H1 (cell line): ENCODE results near the gene PPP1R17. TPM values are rescaled to one million over a fixed set of nuclear protein-coding genes. Genes with fewer than 3 reads are reported as not detected.

ENCODE experiments used
- CTCF ChIA-PET: fragments of 300-600 bp; sonication (Branson Sonifier 250); formaldehyde crosslinking; loops from one replicate; lab custom pipeline; 2021; ENCODE audit not compliant: partially characterized antibody; lab: Charles Lee
- POLR2A ChIA-PET: fragments of 300-600 bp; sonication (Branson Sonifier 250); formaldehyde crosslinking; loops from one replicate; lab custom pipeline; 2021; ENCODE audit warnings: inconsistent platforms; ENCODE audit not compliant: partially characterized antibody; lab: Charles Lee
- DNase-seq, 2 experiments: peaks; one replicate each; pipeline versions ENCODE4 v3.0.0 to v3.0.0-alpha.2; 2010 to 2022; ENCODE audit warnings: low spot score in 2 of 2, low read depth in 1 of 2, mixed read lengths in 1 of 2
- FAIRE-seq: peaks from 2 replicates; lab custom pipeline; 2011; peaks lifted over from hg19 to GRCh38; lab: Jason Lieb, UNC
- H2AFZ ChIP-seq: 2 replicates; pipeline ENCODE4 v1.8.1; 2012; ENCODE audit warnings: low read length, inconsistent platforms
- H2AK5ac ChIP-seq: 2 replicates; pipeline ENCODE4 v1.6.1; 2013; ENCODE audit warnings: low read depth, low read length
- H2BK120ac ChIP-seq: replicated peaks from 2 replicates; pipeline ENCODE3; 2013; ENCODE audit warnings: low read depth, low read length, inconsistent platforms
- H2BK12ac ChIP-seq: 2 replicates; pipeline ENCODE4 v1.6.1; 2013; ENCODE audit warnings: low read depth, low read length
- H2BK15ac ChIP-seq: 2 replicates; pipeline ENCODE4 v1.6.1; 2013; ENCODE audit warnings: low read length
- H2BK20ac ChIP-seq: 2 replicates; pipeline ENCODE4 v1.6.1; 2013; ENCODE audit warnings: low read length
- H2BK5ac ChIP-seq: 2 replicates; pipeline ENCODE4 v1.6.1; 2013; ENCODE audit warnings: low read depth, low read length
- H3K14ac ChIP-seq: 2 replicates; pipeline ENCODE4 v1.6.1; 2013; ENCODE audit warnings: inconsistent platforms; ENCODE audit not compliant: insufficient read length
- H3K18ac ChIP-seq: 2 replicates; pipeline ENCODE4 v1.6.1; 2013; ENCODE audit warnings: low read length; ENCODE audit errors: extremely low read depth
- H3K23ac ChIP-seq: 2 replicates; pipeline ENCODE4 v1.6.1; 2013; ENCODE audit warnings: inconsistent platforms; ENCODE audit not compliant: insufficient read length
- H3K23me2 ChIP-seq: 2 replicates; pipeline ENCODE4 v1.6.1; 2013; ENCODE audit warnings: low read depth, low read length
- H3K27ac ChIP-seq: 2 replicates; pipeline ENCODE4 v1.6.1; 2011; ENCODE audit warnings: low read depth, low read length, inconsistent platforms
- H3K27me3 ChIP-seq, 4 experiments: replicated peaks in 1 of 4; 1 replicate in 1 of 4; 2 replicates in 3 of 4; pipeline versions ENCODE4 v1.6.1 to v1.8.1; 2011 to 2013; ENCODE audit warnings: low read length in 3 of 4, mild to moderate bottlenecking in 3 of 4, inconsistent platforms in 2 of 4, mixed read lengths in 2 of 4, moderate library complexity in 1 of 4; ENCODE audit not compliant: control insufficient read depth in 3 of 4, insufficient read depth in 3 of 4; ENCODE audit errors: extremely low read depth in 1 of 4
- H3K36me3 ChIP-seq, 4 experiments: 2 replicates each; pipeline versions ENCODE4 v1.6.1 to v1.8.1; 2011 to 2013; ENCODE audit warnings: mild to moderate bottlenecking in 4 of 4, low read length in 3 of 4, moderate library complexity in 2 of 4, control low read depth in 1 of 4, inconsistent platforms in 1 of 4; ENCODE audit not compliant: insufficient read depth in 4 of 4, control insufficient read depth in 2 of 4
- H3K4ac ChIP-seq: replicated peaks from 2 replicates; pipeline ENCODE3; 2013; ENCODE audit warnings: low read length, low read depth, mixed read lengths, inconsistent platforms; ENCODE audit not compliant: insufficient read length
- H3K4me1 ChIP-seq, 4 experiments: replicated peaks in 1 of 4; 1 replicate in 1 of 4; 2 replicates in 3 of 4; pipeline versions ENCODE4 v1.6.1 to v1.8.1; 2011 to 2013; ENCODE audit warnings: low read length in 3 of 4, inconsistent platforms in 2 of 4, mixed read lengths in 1 of 4; ENCODE audit not compliant: insufficient read depth in 4 of 4, control insufficient read depth in 3 of 4
- H3K4me2 ChIP-seq, 2 experiments: 2 replicates each; pipeline versions ENCODE4 v1.6.1 to v1.8.1; 2011 to 2013; ENCODE audit warnings: low read depth in 2 of 2, low read length in 2 of 2, control low read depth in 1 of 2, inconsistent platforms in 1 of 2, mild to moderate bottlenecking in 1 of 2; ENCODE audit not compliant: insufficient read depth in 1 of 2
- H3K4me3 ChIP-seq, 4 experiments: fragments of 200-600, 300-600 bp in 1 of 4; sonication (generic), shearing (Covaris generic), sonication (Bioruptor Twin) in 1 of 4; 2 replicates each; pipeline versions ENCODE4 v1.5.1 to v1.8.1; 2011 to 2016; ENCODE audit warnings: low read length in 4 of 4, low read depth in 3 of 4, control low read depth in 2 of 4, inconsistent platforms in 2 of 4, mild to moderate bottlenecking in 2 of 4, mixed read lengths in 1 of 4, moderate library complexity in 1 of 4; ENCODE audit not compliant: insufficient read depth in 2 of 4; ENCODE audit errors: extremely low read depth in 1 of 4
- H3K56ac ChIP-seq: replicated peaks from 2 replicates; pipeline ENCODE3; 2013; ENCODE audit warnings: low read depth, mild to moderate bottlenecking, mixed read lengths, low read length, inconsistent platforms; ENCODE audit not compliant: insufficient read length
- H3K79me1 ChIP-seq: 2 replicates; pipeline ENCODE4 v1.6.1; 2013; ENCODE audit warnings: low read depth, low read length, control low read depth
- H3K79me2 ChIP-seq, 2 experiments: 2 replicates each; pipeline versions ENCODE4 v1.6.1 to v1.8.1; 2012 to 2013; ENCODE audit warnings: low read length in 2 of 2, mild to moderate bottlenecking in 2 of 2, inconsistent platforms in 1 of 2; ENCODE audit not compliant: insufficient read depth in 2 of 2, control insufficient read depth in 1 of 2
- H3K9ac ChIP-seq, 4 experiments: replicated peaks in 1 of 4; 1 replicate in 1 of 4; 2 replicates in 3 of 4; pipeline versions ENCODE4 v1.6.1 to v1.8.1; 2011 to 2013; ENCODE audit warnings: low read depth in 3 of 4, low read length in 3 of 4, control low read depth in 2 of 4, mild to moderate bottlenecking in 2 of 4, moderate library complexity in 2 of 4, inconsistent platforms in 1 of 4; ENCODE audit errors: extremely low read depth in 1 of 4
- H3K9me3 ChIP-seq, 2 experiments: 2 replicates each; pipeline versions ENCODE4 v1.6.1 to v1.8.1; 2012 to 2013; ENCODE audit warnings: mild to moderate bottlenecking in 2 of 2, moderate library complexity in 2 of 2, control low read depth in 1 of 2, inconsistent platforms in 1 of 2, low read depth in 1 of 2, low read length in 1 of 2, mixed read lengths in 1 of 2; ENCODE audit not compliant: insufficient read depth in 2 of 2
- H4K20me1 ChIP-seq, 2 experiments: replicated peaks in 1 of 2; 2 replicates each; pipeline versions ENCODE3 to v1.8.1; 2011 to 2013; ENCODE audit warnings: inconsistent platforms in 2 of 2, low read length in 2 of 2, mild to moderate bottlenecking in 1 of 2; ENCODE audit not compliant: insufficient read depth in 2 of 2, control insufficient read depth in 1 of 2
- H4K5ac ChIP-seq: 2 replicates; pipeline ENCODE4 v1.6.1; 2013; ENCODE audit warnings: low read length, low read depth, mixed read lengths, inconsistent platforms; ENCODE audit not compliant: insufficient read length
- H4K8ac ChIP-seq: 2 replicates; pipeline ENCODE4 v1.8.0; 2013; ENCODE audit warnings: mild to moderate bottlenecking, moderate library complexity, low read length, inconsistent platforms; ENCODE audit not compliant: insufficient read depth; ENCODE audit errors: extremely low read depth
- H4K91ac ChIP-seq: replicated peaks from 2 replicates; pipeline ENCODE3; 2013; ENCODE audit warnings: low read length, mixed read lengths, inconsistent platforms; ENCODE audit not compliant: insufficient read length
- BCL11A ChIP-seq, 2 experiments: IDR thresholded peaks; one replicate each; pipeline ENCODE4 v1.6.1; 2011; ENCODE audit warnings: low read depth in 2 of 2, low read length in 2 of 2, mild to moderate bottlenecking in 2 of 2
- FOSL1 ChIP-seq: IDR thresholded peaks from 2 replicates; pipeline ENCODE4 v1.6.1; 2011; ENCODE audit warnings: mild to moderate bottlenecking, low read depth, low read length, moderate library complexity; ENCODE audit not compliant: insufficient read depth
- JUND ChIP-seq: IDR thresholded peaks from 2 replicates; pipeline ENCODE4 v1.6.1; 2011; ENCODE audit warnings: mild to moderate bottlenecking, improper control_type of control experiment, low read length
- WGBS, 2 experiments: shearing (Covaris generic) in 1 of 2; methylation state at CpG; one replicate each; pipeline versions ENCODE4 v1.1.6 to v1.1.7; 2013 to 2015; ENCODE audit warnings: low lambda C conversion rate in 2 of 2, mixed read lengths in 2 of 2, inconsistent platforms in 1 of 2, low coverage in 1 of 2, missing lambda C conversion rate in 1 of 2; ENCODE audit not compliant: insufficient replicate concordance in 2 of 2, insufficient coverage in 1 of 2, insufficient read length in 1 of 2; ENCODE audit errors: extremely low coverage in 1 of 2, missing lambda C conversion rate in 1 of 2; 5-methylcytosine and 5-hydroxymethylcytosine counted together
- polyA plus RNA-seq, 7 experiments: library from polyadenylated mRNA; depleted of rRNA in 3 of 7; stranded (reverse) in 5 of 7; unstranded in 2 of 7; fragments of >200 nt in 5 of 7; fragments of 200-250 nt in 2 of 7; gene quantifications; 1 replicate in 5 of 7; 2 replicates in 1 of 7; 4 replicates in 1 of 7; pipeline versions ENCODE4 v1.2.1 to v1.2.3, GENCODE V29; 2011 to 2013; ENCODE audit warnings: missing spikeins in 2 of 7, mixed read lengths in 2 of 7
- total RNA-seq: library from RNA; stranded (reverse); fragmentation: NEBNext Ultra II Directional; extraction: Animal tissue kit (Norgen Biotek cat#: 25700); gene quantifications from 2 replicates; pipeline ENCODE4 v1.2.1, GENCODE V29; 2021

The PPP1R17 gene
- total and polyA plus RNA-seq, 2 of the 8 experiments (the other 6 are each of a cell fraction or from before 2014, with no cell fraction given): 1.5 to 2.5 TPM

- H4K5ac ChIP-seq: no peak overlapping the region
- POLR2A ChIA-PET: no interaction called here
Measured at GRCh38 chr7:31702354-31702753, 15.3 kb downstream of the PPP1R17 start.

More at GRCh38 chr7:31702354-31702753, 15.3 kb downstream of the PPP1R17 start:
- H3K9me3 ChIP-seq: no peaks in the 10 kb centered on the region
- no peak overlapping the region for H3K4ac ChIP-seq
- no peaks in the 10 kb centered on the region for H3K79me2 ChIP-seq
- H3K23me2 ChIP-seq: no peaks in the 10 kb centered on the region
- no peak overlapping the region for H4K91ac ChIP-seq
- H2BK12ac ChIP-seq: no peak overlapping the region
- H3K27ac ChIP-seq: no peak overlapping the region
- no peak overlapping the region for H2BK120ac ChIP-seq
- H3K27me3 ChIP-seq: no peaks in the 10 kb centered on the region
- WGBS, 2 experiments: 93% methylated on average over 3 of the region's 3 CpGs; no CpG with 5 or more reads in 1 of the 2 experiments
- H3K9ac ChIP-seq: no peak overlapping the region
- H3K56ac ChIP-seq: no peak overlapping the region
- H3K18ac ChIP-seq: no peak overlapping the region
- no peaks in the 10 kb centered on the region for H3K36me3 ChIP-seq
- TF ChIP-seq FOSL1: no peak
- TF ChIP-seq BCL11A (IDR thresholded peaks at IDR 0.05; ENCODE audit: low read depth in 2 of 2, low read length in 2 of 2): no peak
- no peak for TF ChIP-seq JUND
- H4K8ac ChIP-seq: no peak overlapping the region
- no peak overlapping the region for H2BK5ac ChIP-seq
- H2AK5ac ChIP-seq: no peak overlapping the region
- no peaks in the 10 kb centered on the region for H3K79me1 ChIP-seq
- no peaks in the 10 kb centered on the region for H3K4me1 ChIP-seq
- no peak overlapping the region for H2BK15ac ChIP-seq
- H3K4me3 ChIP-seq: no peak overlapping the region
- no peaks in the 10 kb centered on the region for H4K20me1 ChIP-seq
- CTCF ChIA-PET: interaction anchor here (0.6 to 7.8 kb wide), 3 partner anchors 11 to 257 kb away, joined by 3 to 27 read pairs (median 3); no protein-coding TSS in a partner anchor
- no peak overlapping the region for H2BK20ac ChIP-seq
- H2AFZ ChIP-seq: no peak overlapping the region
- no peak overlapping the region for H3K23ac ChIP-seq
- no peak for FAIRE-seq
- no peak for DNase-seq
- H3K14ac ChIP-seq: no peak overlapping the region
- no peak overlapping the region for H3K4me2 ChIP-seq
